ENCODE results near the gene SESN2.

DNA sequence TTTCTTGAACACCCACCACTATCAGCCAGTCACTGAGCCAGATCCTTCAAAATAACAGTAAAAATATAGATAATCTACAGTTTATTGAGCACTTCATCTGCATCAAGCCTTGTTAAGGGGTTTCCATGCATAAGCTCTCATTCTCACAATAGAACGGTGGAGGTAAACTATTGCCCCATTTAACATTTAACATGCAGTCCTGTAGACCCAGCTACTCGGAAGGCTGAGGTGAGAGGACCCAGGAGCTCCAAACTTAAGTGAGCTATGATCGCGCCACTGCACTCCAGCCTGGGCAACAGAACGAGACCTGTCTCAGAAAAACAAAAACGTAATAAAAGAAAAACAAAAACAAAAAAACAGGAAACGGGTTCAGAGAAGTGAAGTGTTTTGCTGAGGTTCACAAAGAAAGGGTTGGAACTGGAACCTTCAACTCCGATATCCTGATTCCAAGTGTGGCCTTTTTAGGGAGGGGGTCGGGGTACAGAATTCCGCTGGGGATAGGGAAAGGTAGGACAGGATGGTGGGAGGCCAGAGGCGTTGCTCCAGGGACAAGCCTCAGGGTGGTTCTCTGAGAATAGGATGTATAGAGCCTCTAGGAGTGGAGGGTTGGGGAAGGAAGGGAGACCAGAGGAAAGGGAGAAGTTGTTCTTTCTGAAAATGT lies 11.6 kb upstream of the SESN2 start:
- TF ChIP-seq EP300 (IDR thresholded peaks at IDR 0.05): no peak
- TF ChIP-seq, protein P1, sequence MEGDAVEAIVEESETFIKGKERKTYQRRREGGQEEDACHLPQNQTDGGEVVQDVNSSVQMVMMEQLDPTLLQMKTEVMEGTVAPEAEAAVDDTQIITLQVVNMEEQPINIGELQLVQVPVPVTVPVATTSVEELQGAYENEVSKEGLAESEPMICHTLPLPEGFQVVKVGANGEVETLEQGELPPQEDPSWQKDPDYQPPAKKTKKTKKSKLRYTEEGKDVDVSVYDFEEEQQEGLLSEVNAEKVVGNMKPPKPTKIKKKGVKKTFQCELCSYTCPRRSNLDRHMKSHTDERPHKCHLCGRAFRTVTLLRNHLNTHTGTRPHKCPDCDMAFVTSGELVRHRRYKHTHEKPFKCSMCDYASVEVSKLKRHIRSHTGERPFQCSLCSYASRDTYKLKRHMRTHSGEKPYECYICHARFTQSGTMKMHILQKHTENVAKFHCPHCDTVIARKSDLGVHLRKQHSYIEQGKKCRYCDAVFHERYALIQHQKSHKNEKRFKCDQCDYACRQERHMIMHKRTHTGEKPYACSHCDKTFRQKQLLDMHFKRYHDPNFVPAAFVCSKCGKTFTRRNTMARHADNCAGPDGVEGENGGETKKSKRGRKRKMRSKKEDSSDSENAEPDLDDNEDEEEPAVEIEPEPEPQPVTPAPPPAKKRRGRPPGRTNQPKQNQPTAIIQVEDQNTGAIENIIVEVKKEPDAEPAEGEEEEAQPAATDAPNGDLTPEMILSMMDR (IDR thresholded peaks at IDR 0.05): peak in 1 of 4 experiments; percentile 5

Data from sigmoid colon (tissue), 4 donors.